Activated T-cell treated with anti-CD3 and anti-CD28 coated beads for 4 hours (primary cell): ENCODE measurements around the gene CST6.

Source experiments
- DNase-seq: peaks from one replicate; pipeline ENCODE4 v3.0.0-alpha.2; 2020

The CST6 gene

GRCh38 chr11:66048547-66049323 is 36.9 kb downstream of the CST6 start, which contains the start of gene GAL3ST3:
GAL3ST3 (minus strand) TSS chr11:66049161; CDS start chr11:66045415, 3,746 bp downstream.
- DNase-seq, result no peak

GRCh38 chr11:66050581-66051231 is 38.9 kb downstream of the CST6 start:
- DNase-seq, result no peak

GRCh38 chr11:66051371-66051765 is 39.6 kb downstream of the CST6 start:
- DNase-seq, result no peak

GRCh38 chr11:66051766-66052663 is 40.2 kb downstream of the CST6 start, which contains the start of gene SF3B2:
SF3B2 (plus strand) TSS chr11:66052364; CDS start chr11:66052385, 21 bp downstream.
- DNase-seq, result peak; percentile 87

GRCh38 chr11:66052664-66052982 is 40.8 kb downstream of the CST6 start:
- no peak for DNase-seq

GRCh38 chr11:66055021-66055420 is 43.2 kb downstream of the CST6 start:
- DNase-seq, result no peak

- no peak for DNase-seq
These were observed 44.7 kb downstream of the CST6 start for GRCh38 chr11:66056501-66056900.

GRCh38 chr11:66059966-66060680 is 48.3 kb downstream of the CST6 start:
- no peak for DNase-seq

- no peak for DNase-seq
These were observed 49.5 kb downstream of the CST6 start for GRCh38 chr11:66061268-66061667.

- no peak for DNase-seq
These were observed 50.6 kb downstream of the CST6 start for GRCh38 chr11:66062408-66062807.
